Measurements from ENCODE around the gene LILRB3. TPM values are rescaled to one million over a fixed set of nuclear protein-coding genes. Genes with fewer than 3 reads are reported as not detected.

The LILRB3 gene
- polyA plus RNA-seq, 1 experiment = not detected

DNA sequence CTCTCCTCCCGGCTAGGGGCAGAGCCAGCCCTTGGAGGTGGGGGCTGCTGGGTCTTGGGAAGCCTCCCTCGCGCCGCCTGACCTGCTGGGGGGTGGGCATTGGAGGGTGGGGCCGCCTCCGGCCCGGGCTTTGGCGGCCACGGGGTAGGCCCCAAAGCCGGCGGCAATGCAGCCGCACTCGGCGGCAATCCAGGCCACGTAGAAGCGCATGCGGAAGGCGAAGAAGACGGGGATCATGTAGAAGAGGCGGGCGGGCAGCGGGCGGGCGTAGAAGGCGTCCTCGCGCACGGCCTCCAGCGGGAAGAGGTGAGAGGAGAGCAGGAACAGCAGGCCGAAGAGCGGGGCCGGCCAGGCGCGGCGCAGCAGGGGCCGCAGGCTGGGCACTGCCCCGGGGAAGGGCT is 42.1 kb downstream of the LILRB3 start:
- Histone ChIP-seq H3K36me3 (ENCODE audit: control insufficient read depth, insufficient read depth, low read length) (peaks cover 32% of the 10 kb centered on the region), H3K27me3 (ENCODE audit: control insufficient read depth, insufficient read depth, low read length) (no peaks in the 10 kb centered on the region), H3K4me3 (ENCODE audit: low read depth, low read length) (no peak overlapping the region)
- no peak for DNase-seq (ENCODE audit: low read depth)
- ChIA-PET CTCF (interaction anchor here (1.1 to 1.9 kb wide), 3 partner anchors 10 to 52 kb away, joined by 3 to 10 read pairs (median 4); no protein-coding TSS in a partner anchor), POLR2A (no interaction called here)
- TF ChIP-seq, protein P1, sequence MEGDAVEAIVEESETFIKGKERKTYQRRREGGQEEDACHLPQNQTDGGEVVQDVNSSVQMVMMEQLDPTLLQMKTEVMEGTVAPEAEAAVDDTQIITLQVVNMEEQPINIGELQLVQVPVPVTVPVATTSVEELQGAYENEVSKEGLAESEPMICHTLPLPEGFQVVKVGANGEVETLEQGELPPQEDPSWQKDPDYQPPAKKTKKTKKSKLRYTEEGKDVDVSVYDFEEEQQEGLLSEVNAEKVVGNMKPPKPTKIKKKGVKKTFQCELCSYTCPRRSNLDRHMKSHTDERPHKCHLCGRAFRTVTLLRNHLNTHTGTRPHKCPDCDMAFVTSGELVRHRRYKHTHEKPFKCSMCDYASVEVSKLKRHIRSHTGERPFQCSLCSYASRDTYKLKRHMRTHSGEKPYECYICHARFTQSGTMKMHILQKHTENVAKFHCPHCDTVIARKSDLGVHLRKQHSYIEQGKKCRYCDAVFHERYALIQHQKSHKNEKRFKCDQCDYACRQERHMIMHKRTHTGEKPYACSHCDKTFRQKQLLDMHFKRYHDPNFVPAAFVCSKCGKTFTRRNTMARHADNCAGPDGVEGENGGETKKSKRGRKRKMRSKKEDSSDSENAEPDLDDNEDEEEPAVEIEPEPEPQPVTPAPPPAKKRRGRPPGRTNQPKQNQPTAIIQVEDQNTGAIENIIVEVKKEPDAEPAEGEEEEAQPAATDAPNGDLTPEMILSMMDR (IDR thresholded peaks at IDR 0.05; ENCODE audit: insufficient read depth, low read depth, low read length) = no peak

DNA sequence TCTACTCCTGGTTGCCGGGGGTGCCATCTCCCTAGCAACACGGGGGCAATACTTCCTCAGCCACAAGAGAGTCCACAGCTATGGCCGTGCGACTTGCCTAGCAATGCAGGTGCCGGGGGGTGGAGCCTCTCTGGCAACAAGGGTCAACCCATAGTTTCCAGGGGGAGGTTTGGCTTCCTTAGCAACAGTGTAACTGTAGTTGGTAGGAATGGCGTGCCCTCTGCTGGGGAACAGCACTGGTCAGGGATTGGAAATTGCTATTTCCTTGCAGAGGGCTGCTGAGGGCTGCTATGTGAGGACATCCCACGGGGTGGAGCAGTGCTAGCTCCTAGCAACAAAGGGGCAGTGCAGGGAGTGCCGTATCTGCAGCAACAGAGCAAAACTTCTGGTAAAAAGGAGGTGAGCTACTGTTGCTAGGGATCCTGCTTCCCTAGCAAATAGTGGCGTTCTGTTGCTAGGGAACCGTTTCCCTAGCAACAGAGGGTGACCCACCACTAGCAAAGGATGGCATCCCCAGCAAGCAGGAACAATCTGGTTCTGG is 42.8 kb downstream of the LILRB3 start:
- CTCF ChIA-PET = interaction anchor here (1.1 to 1.9 kb wide), 4 partner anchors 10 to 52 kb away, joined by 3 to 10 read pairs (median 4); no protein-coding TSS in a partner anchor

DNA sequence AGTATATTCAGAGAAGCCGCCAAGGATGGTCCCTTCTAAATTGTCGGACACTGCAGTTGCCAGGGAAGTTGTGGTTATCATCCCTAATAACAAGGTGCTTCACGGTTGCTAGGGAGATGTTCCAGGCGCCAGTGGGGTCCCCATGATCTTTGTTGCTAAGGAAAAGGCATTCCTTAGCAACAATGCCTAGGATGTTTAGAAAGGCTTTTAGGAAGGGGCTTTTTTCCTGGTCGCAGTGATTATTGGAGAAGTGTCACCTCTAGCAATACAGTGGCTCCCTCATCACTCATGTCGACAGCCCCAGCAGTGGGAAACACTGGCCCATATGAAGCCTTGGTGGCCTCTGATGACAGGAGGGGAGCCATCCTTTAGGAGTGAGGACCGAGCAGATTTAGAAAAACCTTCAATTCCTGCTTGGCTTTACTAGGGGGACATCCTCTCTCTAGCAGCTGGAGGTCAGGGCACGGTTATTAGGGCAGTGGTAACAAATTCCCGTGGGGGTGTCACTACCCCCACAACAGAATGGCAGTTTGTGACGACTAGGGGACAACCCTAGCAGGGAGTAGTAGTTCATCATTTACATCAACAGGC is 43.5 kb downstream of the LILRB3 start:
- DNase-seq (ENCODE audit: low read depth) = no peak
- Histone ChIP-seq H3K27me3 (ENCODE audit: control insufficient read depth, insufficient read depth, low read length) (no peaks in the 10 kb centered on the region), H3K4me3 (ENCODE audit: low read depth, low read length) (no peak overlapping the region), H3K36me3 (ENCODE audit: control insufficient read depth, insufficient read depth, low read length) (peaks cover 34% of the 10 kb centered on the region)
- ChIA-PET POLR2A (no interaction called here), CTCF (interaction anchor here (1.1 to 1.9 kb wide), 3 partner anchors 9 to 53 kb away, joined by 3 to 10 read pairs (median 4); no protein-coding TSS in a partner anchor)
- TF ChIP-seq, protein P1 (IDR thresholded peaks at IDR 0.05; ENCODE audit: insufficient read depth, low read depth, low read length) = no peak

More for the DNA sequence above, 42.8 kb downstream of the LILRB3 start:
- Histone ChIP-seq H3K4me3 (ENCODE audit: low read depth, low read length) (no peak overlapping the region), H3K36me3 (ENCODE audit: control insufficient read depth, insufficient read depth, low read length) (peaks cover 34% of the 10 kb centered on the region), H3K27me3 (ENCODE audit: control insufficient read depth, insufficient read depth, low read length) (no peaks in the 10 kb centered on the region)
- no peak for DNase-seq (ENCODE audit: low read depth)
- TF ChIP-seq, protein P1 (IDR thresholded peaks at IDR 0.05; ENCODE audit: insufficient read depth, low read depth, low read length) = peak; percentile 37; the same call in 1 of the 2 replicates
- POLR2A ChIA-PET = no interaction called here

DNA sequence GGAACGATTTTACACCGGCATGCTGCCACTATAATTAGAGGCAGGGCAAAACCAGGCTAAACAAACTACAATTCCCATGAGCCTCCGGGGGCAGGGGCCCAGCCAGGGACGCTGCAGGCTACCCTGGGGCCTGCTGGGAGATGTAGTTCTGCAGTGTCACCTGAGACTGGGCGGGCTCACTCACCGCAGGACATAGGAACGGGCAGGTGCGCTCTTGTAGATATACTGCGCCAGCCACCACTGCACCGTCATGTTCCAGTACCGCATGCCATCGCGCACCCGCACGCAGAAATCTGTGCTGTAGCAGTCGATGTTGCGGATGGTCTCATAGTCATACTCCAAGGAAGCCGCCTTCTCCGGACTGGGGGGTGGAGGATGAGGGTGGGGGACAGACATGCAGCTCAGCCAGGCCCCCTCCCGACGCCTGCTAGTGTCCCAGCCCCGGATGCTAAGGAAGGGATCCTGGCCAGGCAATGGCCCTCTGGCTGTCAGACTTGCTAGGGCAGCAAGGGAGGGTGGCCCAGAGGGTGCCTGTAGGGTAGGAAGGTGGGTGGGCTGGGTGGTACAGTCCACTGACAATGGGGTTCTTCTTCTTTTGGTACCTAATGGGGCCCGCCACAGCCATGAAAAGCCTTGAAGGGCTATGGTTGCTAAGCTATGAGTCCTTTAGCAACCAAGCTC is 44.1 kb downstream of the LILRB3 start:
- peaks cover 34% of the 10 kb centered on the region for H3K36me3 ChIP-seq (ENCODE audit: control insufficient read depth, insufficient read depth, low read length)
- DNase-seq (ENCODE audit: low read depth) = no peak
- CTCF ChIA-PET = interaction anchor here (1.9 kb wide), 1 partner anchor 54 kb away, joined by 10 read pairs; no protein-coding TSS in a partner anchor
- no peaks in the 10 kb centered on the region for H3K27me3 ChIP-seq (ENCODE audit: control insufficient read depth, insufficient read depth, low read length)
- H3K4me3 ChIP-seq (ENCODE audit: low read depth, low read length) = no peak overlapping the region
- POLR2A ChIA-PET = no interaction called here
- TF ChIP-seq, protein P1 (IDR thresholded peaks at IDR 0.05; ENCODE audit: insufficient read depth, low read depth, low read length) = no peak
